Effector memory CD8-positive, alpha-beta T cell (primary cell): ENCODE measurements around the gene SZT2.
"Not testable (repeated sequence)": the region's sequence is repeated elsewhere in the genome, so short reads cannot be mapped to it uniquely, and the experiment has no call there.

ENCODE experiments used
- ATAC-seq: fragments of 150-1000 bp; cut with Tn5 transposase; replicated peaks from 2 replicates; pipeline ENCODE4 v1.10.0; 2021; ENCODE audit warnings: mild to moderate bottlenecking, moderate library complexity
- DNase-seq, 3 experiments: peaks; one replicate each; pipeline ENCODE4 v3.0.0; 2021
- H3K27ac Mint-ChIP-seq, 2 donors: one replicate each; pipeline ENCODE4 v1.8.0; 2022; ENCODE audit warnings: mild to moderate bottlenecking in 2 of 2, mixed read lengths in 2 of 2, moderate library complexity in 2 of 2
- H3K27me3 Mint-ChIP-seq, 2 donors: one replicate each; pipeline ENCODE4 v1.8.0; 2022; ENCODE audit warnings: mixed read lengths in 2 of 2
- H3K36me3 Mint-ChIP-seq: one replicate; pipeline ENCODE4 v1.8.0; 2022; ENCODE audit warnings: mild to moderate bottlenecking, moderate library complexity, mixed read lengths; ENCODE audit not compliant: insufficient read depth
- H3K4me1 Mint-ChIP-seq, 2 donors: one replicate each; pipeline ENCODE4 v1.8.0; 2022; ENCODE audit warnings: low read depth in 2 of 2, mixed read lengths in 2 of 2
- H3K4me3 Mint-ChIP-seq, 2 donors: one replicate each; pipeline ENCODE4 v1.8.0; 2022; ENCODE audit warnings: mild to moderate bottlenecking in 2 of 2, mixed read lengths in 2 of 2, moderate library complexity in 2 of 2
- H3K9me3 Mint-ChIP-seq, 2 donors: one replicate each; pipeline ENCODE4 v1.8.0; 2022; ENCODE audit warnings: mixed read lengths in 2 of 2

The SZT2 gene

DNA sequence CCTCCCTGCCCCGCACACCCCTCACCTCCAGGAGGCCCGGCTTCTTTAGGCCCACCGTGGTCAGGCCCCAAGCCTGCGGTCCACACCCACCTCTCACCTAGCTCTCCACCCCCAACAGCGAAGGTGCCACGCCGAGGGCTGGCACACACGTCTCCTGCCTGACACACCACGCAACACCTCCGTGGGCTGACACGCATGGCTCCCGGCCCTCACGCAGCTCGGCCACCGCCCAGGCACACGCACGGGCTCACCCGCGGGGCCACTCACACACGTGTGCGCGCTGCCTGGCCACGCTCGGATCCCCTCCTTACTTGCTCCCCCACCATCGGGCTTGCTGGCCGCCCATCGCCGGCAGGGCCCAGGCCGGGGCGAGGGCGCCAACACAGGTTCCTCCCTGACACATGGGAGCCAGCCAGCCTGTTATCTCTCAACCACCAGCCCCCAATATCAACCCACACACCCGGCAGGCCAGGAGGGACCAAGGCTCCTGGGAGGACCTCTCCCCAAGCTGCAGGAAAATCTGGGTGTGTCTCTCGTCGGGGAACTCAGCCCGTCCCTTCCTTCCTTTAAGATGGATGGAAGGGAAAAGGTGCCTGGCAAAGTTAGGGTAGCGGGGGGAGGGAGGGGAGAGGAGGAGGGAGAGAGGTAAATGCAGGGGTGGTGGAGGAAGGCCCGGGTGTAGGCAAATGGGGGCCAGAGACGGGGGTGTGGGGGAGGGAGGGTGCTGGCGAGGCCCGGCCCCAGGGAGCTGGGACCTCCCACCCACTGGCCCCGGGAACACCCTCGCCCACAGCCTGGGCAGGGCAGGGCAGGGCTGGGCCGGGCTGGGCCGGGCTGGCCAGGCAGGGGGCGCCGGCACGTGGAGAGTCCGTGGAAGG, 22.4 kb upstream of the SZT2 start:
- DNase-seq (peak in 2 of 3 experiments; percentile 21 to 26), ATAC-seq (peak; percentile 34)
- H3K9me3 Mint-ChIP-seq, result no peaks in the 10 kb centered on the region
- peak overlapping the region; percentile 90 for H3K4me3 Mint-ChIP-seq
- peaks cover 34% of the 10 kb centered on the region for H3K36me3 Mint-ChIP-seq
- peaks cover 26 to 42% of the 10 kb centered on the region in 2 donors for H3K4me1 Mint-ChIP-seq
- H3K27me3 Mint-ChIP-seq, result no peaks in the 10 kb centered on the region
- H3K27ac Mint-ChIP-seq, result peak overlapping the region; percentile 89 to 94

DNA sequence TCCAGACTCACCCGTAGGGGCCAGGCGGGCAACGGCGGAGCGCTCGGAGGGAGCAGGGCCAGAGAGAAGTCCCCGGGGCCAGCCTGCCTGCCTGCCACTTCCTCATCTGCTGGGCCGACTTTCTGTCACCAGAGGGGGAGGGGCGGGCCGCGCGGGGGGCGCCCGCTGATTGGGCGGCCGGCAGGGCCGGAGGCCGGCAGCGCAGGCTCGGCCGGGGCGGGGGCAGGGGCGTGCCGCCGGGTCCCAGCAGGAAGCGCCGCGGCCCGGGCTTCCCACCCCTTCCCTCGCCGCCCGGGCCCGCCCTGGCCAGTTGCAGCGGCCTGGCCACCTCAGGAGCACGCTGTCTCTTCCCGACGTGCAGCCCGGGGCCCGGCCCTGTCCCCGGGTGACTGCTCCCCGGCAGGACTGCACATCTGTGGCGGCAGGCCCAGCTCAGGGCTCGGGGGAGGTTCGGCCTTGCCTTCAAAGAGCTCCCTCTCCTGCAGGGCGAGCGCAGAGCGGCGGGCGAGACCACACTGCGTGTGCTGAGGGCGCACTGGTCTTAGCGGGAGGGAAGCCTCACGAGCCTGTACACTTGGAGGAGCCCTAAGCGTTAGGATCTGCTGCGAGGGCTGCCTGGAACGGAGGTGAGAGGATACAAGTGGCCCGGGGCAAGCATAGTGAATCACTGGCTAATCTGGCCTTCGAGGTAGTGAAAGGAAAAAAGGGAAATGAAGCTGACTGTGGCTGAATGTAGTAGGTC, 21.6 kb upstream of the SZT2 start, which contains the start of gene ELOVL1:
ELOVL1 (minus strand) TSS at position 108 of the 742 bp plus-strand sequence. CDS start 2,402 bp downstream, outside the sequence.
- ATAC-seq, result peak; percentile 78
- peaks cover 31% of the 10 kb centered on the region for H3K36me3 Mint-ChIP-seq

GRCh38 chr1:43368646-43369020, 21.1 kb upstream of the SZT2 start:
- Mint-ChIP-seq H3K4me3 (peak overlapping the region; percentile 90), H3K9me3 (no peaks in the 10 kb centered on the region), H3K27ac (peak overlapping the region; percentile 89 to 97), H3K27me3 (no peaks in the 10 kb centered on the region), H3K4me1 (peaks cover 26 to 42% of the 10 kb centered on the region in 2 donors), H3K36me3 (peaks cover 25% of the 10 kb centered on the region)
- ATAC-seq (no peak), DNase-seq (no peak)

More for the DNA sequence above, 21.6 kb upstream of the SZT2 start, which contains the start of gene ELOVL1:
- peak; percentile 66 to 74 (median 71) for DNase-seq
- Mint-ChIP-seq H3K27me3 (no peaks in the 10 kb centered on the region), H3K9me3 (no peaks in the 10 kb centered on the region), H3K27ac (peak within 1 kb of the TSS; percentile 89 to 97), H3K4me1 (peaks cover 26 to 42% of the 10 kb centered on the region in 2 donors), H3K4me3 (peak within 1 kb of the TSS; percentile 90)

GRCh38 chr1:43369779-43370178, 19.9 kb upstream of the SZT2 start:
- not testable (repeated sequence) for H3K27ac Mint-ChIP-seq, DNase-seq, H3K27me3 Mint-ChIP-seq, H3K4me3 Mint-ChIP-seq, H3K9me3 Mint-ChIP-seq, ATAC-seq
- Mint-ChIP-seq H3K4me1 (peaks cover 26 to 37% of the 10 kb centered on the region in 2 donors), H3K36me3 (peaks cover 20% of the 10 kb centered on the region)

DNA sequence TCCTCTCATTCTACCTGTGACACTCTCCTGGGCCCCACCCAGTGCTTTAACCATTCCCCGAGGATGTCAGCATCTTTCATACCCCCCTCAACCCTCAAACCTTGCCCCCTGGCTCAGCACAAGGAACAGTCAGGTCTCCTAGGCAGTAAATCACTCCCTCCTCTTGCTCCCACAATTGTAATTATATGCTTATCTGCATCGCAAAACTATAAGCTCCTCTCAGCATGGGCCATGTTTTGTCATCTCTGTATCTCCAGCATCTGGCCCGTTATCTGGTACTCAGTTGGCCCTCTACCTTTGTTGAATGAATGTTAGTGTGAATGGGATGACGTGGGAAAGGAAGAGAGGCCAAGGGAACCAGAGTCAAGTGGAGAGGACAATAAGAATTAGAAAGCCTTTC, 19.1 kb upstream of the SZT2 start:
- Mint-ChIP-seq H3K9me3 (no peaks in the 10 kb centered on the region), H3K4me3 (no peak overlapping the region), H3K4me1 (peaks cover 20 to 30% of the 10 kb centered on the region in 2 donors), H3K27ac (peak overlapping the region in 1 of 2 donors; percentile 3), H3K36me3 (peaks cover 20% of the 10 kb centered on the region), H3K27me3 (no peaks in the 10 kb centered on the region)
- ATAC-seq (no peak), DNase-seq (no peak)

GRCh38 chr1:43372172-43372571, 17.5 kb upstream of the SZT2 start:
- peaks cover 10 to 15% of the 10 kb centered on the region in 2 donors for H3K4me1 Mint-ChIP-seq

GRCh38 chr1:43373066-43373940, 16.4 kb upstream of the SZT2 start:
- ATAC-seq (no peak), DNase-seq (no peak)
- no peak overlapping the region for H3K27ac Mint-ChIP-seq
- H3K4me1 Mint-ChIP-seq, result peaks cover 6 to 11% of the 10 kb centered on the region in 2 donors
- no peaks in the 10 kb centered on the region for H3K9me3 Mint-ChIP-seq
- no peaks in the 10 kb centered on the region for H3K27me3 Mint-ChIP-seq
- no peak overlapping the region for H3K4me3 Mint-ChIP-seq
- peaks cover 9% of the 10 kb centered on the region for H3K36me3 Mint-ChIP-seq

More at GRCh38 chr1:43372172-43372571, 17.5 kb upstream of the SZT2 start:
- no peak overlapping the region for H3K27ac Mint-ChIP-seq
- no peak for ATAC-seq
- H3K36me3 Mint-ChIP-seq, result peaks cover 14% of the 10 kb centered on the region
- no peak for DNase-seq
- H3K27me3 Mint-ChIP-seq, result no peaks in the 10 kb centered on the region
- H3K9me3 Mint-ChIP-seq, result no peaks in the 10 kb centered on the region
- no peak overlapping the region for H3K4me3 Mint-ChIP-seq

- ATAC-seq (no peak), DNase-seq (no peak)
- Mint-ChIP-seq H3K36me3 (peaks cover 3% of the 10 kb centered on the region), H3K4me1 (no peaks in the 10 kb centered on the region), H3K27me3 (no peaks in the 10 kb centered on the region), H3K9me3 (no peaks in the 10 kb centered on the region), H3K27ac (no peak overlapping the region), H3K4me3 (no peak overlapping the region)
Measured at GRCh38 chr1:43376723-43377235, 12.9 kb upstream of the SZT2 start.

GRCh38 chr1:43377831-43378230, 11.9 kb upstream of the SZT2 start:
- H3K36me3 Mint-ChIP-seq, result peaks cover under 1% of the 10 kb centered on the region
- no peak for ATAC-seq
- no peaks in the 10 kb centered on the region for H3K9me3 Mint-ChIP-seq
- no peak overlapping the region for H3K4me3 Mint-ChIP-seq
- H3K27ac Mint-ChIP-seq, result no peak overlapping the region
- no peak for DNase-seq
- H3K27me3 Mint-ChIP-seq, result no peaks in the 10 kb centered on the region
- no peaks in the 10 kb centered on the region for H3K4me1 Mint-ChIP-seq

- no peak overlapping the region for H3K27ac Mint-ChIP-seq
- peaks cover 14% of the 10 kb centered on the region for H3K36me3 Mint-ChIP-seq
- ATAC-seq (no peak), DNase-seq (no peak)
- no peak overlapping the region for H3K4me3 Mint-ChIP-seq
- no peaks in the 10 kb centered on the region for H3K4me1 Mint-ChIP-seq
- no peaks in the 10 kb centered on the region for H3K9me3 Mint-ChIP-seq
- H3K27me3 Mint-ChIP-seq, result no peaks in the 10 kb centered on the region
Measured at GRCh38 chr1:43379476-43379875, 10.2 kb upstream of the SZT2 start.

DNA sequence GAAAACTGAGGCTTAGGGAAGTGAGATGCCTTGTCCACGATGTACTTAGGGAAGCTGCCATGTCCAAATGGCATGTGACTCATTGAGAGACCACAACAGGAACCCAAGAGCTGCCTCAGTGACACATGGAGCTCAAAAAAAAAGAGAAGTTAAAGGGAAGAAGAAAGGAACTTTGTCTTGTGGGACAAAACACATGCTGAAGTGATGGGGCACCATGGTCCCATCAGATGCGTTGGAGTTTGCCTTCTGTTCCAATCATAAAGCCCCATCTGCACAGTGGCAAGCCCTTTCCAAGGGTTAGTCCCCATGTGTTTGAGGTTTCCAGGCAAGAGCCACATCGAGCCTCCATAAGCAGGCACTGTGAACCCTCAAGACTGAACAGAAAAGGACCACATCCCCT, 8.1 kb upstream of the SZT2 start:
- Mint-ChIP-seq H3K4me1 (no peaks in the 10 kb centered on the region), H3K4me3 (no peak overlapping the region), H3K36me3 (peaks cover 30% of the 10 kb centered on the region), H3K9me3 (no peaks in the 10 kb centered on the region), H3K27me3 (no peaks in the 10 kb centered on the region), H3K27ac (peak overlapping the region in 1 of 2 donors; percentile 1)
- no peak for DNase-seq
- ATAC-seq, result no peak

DNA sequence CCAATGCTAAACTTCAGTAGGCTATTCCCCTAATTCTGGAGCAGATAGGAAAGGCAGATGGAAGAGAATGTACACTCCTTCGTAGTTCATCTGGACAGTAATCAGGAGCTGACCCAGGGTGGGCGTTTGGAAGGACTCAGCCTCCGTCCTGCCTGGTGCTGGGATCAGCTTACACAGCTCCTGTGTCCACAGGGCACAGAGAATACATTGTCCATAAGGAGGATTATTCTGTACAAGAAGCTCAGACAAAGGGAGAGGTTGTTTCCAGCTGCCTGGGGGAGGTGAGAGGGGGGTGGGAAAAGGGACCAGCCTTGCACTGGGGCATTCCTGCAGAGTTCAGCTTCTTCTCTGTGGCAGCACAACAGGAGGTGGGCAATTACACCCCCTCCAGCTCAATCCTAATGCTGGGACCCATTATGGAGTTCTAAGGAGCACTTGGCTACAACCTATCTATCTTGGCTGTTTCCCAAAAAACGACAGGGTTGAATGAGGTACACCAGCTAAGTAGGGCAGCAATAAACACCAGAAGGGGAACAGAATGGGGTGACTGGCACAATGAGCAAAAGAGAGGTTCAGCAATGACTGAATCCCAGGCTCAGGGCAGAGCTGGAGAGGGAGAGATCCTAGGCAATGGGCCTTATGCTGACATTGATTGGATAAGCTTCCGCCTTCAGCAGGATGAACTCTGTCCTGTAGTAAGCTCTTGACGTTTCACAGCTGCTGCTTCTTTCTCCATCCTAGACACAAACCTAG, 7.5 kb upstream of the SZT2 start:
- H3K27ac Mint-ChIP-seq, result peak overlapping the region in 1 of 2 donors; percentile 11
- H3K4me1 Mint-ChIP-seq, result no peaks in the 10 kb centered on the region
- no peaks in the 10 kb centered on the region for H3K9me3 Mint-ChIP-seq
- peaks cover 36% of the 10 kb centered on the region for H3K36me3 Mint-ChIP-seq
- H3K4me3 Mint-ChIP-seq, result no peak overlapping the region
- no peaks in the 10 kb centered on the region for H3K27me3 Mint-ChIP-seq
- DNase-seq (no peak), ATAC-seq (no peak)
